HS-27A (cell line): ENCODE results near the gene LUZP2.
A peak's percentile ranks its signal among the peaks of the same experiment; 100 is the strongest.

Experiments
- DNase-seq: peaks from one replicate; pipeline ENCODE4 v3.0.0-alpha.2; 2012; ENCODE audit warnings: low read depth, missing footprints

Gene LUZP2

DNA sequence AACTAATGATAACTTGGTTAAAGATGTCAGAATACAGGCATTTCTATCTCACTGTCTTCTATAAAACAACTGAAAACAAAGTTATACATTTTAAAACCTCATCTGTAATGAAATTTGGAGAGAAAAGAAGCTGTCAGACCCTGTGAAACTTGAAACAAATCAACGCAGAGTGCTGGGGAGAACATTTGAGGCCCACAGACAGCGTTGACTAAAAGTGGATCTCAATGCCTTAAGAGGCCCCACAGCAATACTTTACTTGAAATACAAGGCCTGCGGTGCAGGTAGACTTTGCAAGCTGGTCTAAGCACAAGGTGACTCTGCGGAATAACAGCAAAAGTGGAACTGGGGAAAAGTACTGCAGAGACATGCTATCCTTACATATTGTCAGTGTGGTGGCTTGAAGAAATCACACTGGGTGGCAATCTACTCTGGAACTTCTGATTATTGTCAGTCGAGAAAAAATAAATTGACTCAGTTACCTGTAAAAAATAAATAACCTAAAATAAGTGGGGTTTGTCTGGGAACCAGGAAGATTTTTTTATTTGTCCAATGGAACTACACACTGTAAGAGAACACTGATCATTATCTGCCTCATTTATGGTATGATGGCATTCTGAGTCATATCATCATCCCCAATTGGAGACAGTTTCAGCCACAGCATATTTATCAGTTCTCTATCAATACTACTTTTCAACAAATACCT is 138.9 kb downstream of the LUZP2 start:
- DNase-seq = no peak

- no peak for DNase-seq
These were observed 139.4 kb downstream of the LUZP2 start for GRCh38 chr11:24636291-24636629.

DNA sequence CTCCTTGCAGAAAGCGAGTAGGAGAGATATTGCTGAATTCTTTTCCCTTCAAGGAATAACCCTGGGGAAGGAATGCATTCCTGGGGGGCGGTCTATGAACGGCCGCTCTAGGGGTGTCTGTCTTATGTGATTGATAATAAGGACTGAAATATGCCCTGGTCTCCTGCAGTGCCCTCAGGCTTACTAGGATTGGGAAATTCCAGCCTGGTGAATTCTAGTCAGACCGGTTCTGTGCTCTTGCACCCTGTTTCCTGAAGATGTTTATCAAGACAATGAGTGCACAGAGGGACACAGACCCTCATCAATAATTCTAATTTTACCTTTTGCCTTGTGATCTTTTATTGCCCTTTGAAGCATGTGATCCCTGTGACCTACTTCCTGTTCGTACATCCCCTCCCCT is 140.7 kb downstream of the LUZP2 start:
- no peak for DNase-seq

DNA sequence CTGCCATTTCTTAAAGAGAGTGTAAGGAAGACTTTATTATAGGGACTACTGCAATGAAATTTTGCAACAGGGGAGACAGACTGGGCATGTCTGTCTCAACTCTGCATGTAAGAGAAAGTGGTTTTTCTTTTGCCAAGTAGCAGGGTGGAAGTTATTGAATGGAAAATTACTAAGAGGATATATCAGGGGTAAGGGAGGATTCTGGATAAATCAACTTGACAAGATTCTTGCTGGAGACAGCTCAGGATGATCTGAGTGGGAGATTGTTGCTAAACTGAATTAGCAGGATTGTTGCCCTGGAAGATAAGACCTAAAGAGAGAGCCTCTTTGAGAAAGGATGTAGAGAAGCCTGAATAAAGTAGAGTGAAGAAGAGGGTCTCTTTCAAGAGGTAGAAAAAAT is 145.8 kb downstream of the LUZP2 start:
- DNase-seq = no peak

DNA sequence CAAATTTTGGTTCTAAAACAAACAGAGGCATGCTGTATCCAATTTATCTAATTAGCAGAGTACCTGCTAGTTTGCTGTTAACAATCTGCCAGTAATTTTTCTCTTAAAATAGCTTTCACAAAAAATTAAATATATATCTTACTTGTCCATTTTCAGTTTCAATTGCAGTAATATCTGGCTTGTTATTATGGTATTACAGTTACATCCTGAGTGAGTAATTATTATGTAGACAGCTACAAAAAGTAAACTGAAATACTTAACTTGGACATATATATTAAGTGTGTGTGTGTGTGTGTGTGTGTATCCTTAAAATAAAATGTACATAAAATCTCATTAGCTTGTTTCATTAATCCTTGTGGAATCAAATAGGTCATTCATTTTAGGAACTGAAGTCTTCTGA is 148.7 kb downstream of the LUZP2 start:
- no peak for DNase-seq

DNA sequence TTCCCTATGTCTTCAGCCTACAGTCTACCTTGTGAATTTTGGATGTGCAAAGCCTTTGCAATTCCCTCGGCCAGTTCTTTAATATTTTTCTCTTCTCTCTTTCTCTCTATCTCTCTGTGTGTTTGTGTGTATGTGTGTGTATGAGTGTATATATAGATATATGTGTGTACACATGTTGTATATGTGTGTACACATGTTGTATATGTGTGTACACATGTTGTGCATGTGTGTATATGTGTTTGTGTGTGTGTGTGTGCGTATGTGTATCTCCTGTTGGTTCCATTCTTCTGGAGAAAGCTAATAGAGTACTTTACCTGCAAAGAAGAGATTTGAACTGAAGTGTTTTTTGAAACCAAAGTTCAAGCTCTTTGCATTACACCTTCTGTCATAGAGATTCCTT is 155.0 kb downstream of the LUZP2 start:
- no peak for DNase-seq

GRCh38 chr11:24653901-24654300 is 157.0 kb downstream of the LUZP2 start:
- no peak for DNase-seq

- no peak for DNase-seq
These were observed 164.5 kb downstream of the LUZP2 start for GRCh38 chr11:24661331-24661730.

DNA sequence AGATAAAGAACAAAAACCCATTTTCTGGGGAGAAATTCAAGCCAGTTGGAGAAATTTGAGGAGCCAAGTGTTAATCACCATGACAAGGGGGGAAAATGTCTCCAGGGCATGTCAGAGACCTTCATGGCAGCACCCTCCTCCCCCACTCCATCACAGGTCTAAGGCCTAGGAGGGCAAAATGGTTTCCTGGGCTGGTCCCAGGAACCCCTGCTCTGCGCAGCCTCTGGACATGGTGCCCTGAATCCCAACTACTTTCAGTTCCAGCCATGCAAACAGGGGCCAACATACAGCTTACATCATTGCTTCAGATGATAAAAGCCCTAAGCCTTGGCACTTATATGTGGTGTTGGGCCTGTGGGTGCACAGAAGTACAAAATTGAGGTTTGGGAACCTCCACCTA is 167.5 kb downstream of the LUZP2 start:
- no peak for DNase-seq

GRCh38 chr11:24667353-24667968 is 170.6 kb downstream of the LUZP2 start:
- no peak for DNase-seq

DNA sequence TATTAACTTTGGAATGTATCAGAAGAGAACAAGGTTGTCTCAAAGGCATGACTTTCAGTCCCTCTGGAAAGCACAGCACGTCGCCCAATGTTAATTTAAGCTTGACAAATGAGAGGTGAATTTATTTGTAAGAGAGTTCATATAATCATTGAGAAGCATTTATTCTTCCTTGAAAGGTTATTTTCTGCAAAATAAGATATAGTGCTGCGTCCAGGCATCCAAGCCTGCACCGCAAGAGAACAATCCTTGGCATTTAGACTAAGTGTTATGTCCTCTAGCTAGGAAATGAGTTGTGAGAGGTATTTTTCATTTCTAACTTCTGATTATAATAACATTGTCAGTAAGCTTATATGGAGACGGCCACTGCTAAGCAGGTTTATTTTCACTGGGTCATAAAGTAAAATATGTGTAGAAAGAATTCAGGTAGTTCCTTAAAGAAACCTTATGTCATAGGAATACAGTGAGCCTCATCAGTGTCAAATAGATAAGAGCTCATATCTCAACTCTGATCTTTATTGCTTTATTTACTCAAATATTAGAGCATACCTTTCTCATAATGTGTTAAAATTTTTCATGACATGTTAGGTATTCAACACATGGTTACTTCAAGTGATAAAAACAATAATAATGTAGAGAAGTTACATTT is 182.0 kb downstream of the LUZP2 start:
- DNase-seq = no peak

DNA sequence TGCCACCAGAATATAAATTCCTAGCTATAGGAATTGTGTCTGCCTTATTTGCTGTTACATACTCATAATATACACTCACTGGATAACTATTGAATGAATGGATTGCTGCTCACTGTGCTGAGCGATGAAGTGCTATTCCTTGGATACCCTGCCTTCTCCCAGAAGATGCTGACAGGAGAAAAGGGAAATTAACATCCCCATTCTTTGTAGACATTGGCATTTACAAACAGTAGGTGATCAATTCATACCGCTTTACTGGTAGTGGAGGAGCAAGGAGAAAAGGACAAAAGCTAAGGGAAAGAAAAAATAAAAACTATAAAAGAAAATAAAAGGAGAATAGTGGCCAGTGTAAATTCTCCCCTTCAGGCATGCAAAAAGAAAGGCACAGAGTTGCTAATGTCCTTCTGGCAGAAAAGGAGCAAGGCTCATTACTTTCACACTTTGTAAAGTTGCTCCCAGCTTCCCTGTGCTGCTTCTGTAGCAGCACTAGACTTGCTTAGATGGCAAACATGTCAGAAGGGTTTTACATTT is 183.0 kb downstream of the LUZP2 start:
- DNase-seq = no peak

DNA sequence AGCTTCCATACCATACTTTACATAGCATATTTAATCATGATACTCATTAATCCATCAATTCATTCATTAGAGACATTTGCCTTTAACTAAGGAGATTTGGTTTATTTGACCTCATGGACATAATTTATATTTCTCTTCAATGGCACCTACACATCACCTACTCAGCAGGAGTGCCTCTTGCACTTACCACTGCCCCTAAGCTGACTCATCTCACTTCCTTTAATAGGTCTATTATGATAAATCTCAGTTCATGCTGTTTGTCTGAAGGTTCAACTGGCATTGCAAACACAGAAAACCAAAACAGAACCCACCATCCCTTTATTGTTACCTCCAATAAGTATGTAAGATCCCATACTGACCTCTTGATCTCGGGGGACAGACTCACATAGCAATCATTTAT is 186.7 kb downstream of the LUZP2 start:
- DNase-seq = no peak

GRCh38 chr11:24685821-24686220 is 189.0 kb downstream of the LUZP2 start:
- no peak for DNase-seq

DNA sequence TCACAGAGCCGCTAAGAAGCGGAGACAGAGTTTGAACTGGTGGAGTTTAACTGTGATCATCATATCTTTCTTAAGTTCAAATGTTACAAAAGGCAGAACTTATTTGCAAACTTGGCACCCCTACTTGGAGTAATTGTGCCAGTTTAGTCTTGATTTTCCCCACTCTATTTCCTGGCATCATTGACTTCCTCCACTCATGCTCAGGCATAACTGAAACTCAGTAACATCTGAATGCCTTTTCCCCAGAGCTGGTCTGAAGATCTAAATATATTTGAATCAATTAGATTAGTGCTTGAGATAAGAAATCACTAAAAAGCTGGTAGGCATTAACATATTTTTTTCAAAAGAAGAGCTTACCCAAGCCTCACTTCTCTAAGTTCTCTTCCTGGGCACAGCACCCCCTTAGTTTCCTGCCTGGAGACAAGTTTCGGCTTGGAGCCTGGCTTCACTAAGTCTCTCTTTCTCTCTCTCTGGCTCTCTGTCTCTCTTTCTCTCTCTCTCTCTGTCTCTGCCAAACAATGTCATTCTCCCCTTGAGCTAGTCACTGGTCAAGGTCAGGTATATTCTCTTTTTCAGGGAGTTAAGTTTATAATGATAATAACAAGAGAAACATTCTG is 190.8 kb downstream of the LUZP2 start:
- no peak for DNase-seq

DNA sequence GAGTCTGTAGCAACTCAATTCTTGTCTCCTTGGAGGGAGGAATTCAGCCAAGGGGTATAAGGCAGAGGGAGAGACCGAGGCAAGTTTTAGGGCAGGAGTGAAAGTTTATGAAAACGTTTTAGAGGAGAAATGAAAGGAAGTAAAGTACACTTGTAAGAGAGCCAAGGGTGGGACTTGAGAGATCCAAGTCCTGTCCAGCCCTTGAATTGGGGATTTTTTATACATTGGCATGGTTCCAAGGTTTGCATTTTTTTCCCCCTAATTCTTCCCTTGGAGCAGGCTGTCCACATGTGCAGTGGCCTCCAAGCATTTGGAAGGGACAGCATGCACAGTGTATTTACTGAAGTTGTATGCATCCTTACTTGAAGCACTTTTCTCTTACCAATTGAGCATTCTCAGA is 192.1 kb downstream of the LUZP2 start:
- no peak for DNase-seq

- DNase-seq = peak; percentile 73
These were observed 200.8 kb downstream of the LUZP2 start for GRCh38 chr11:24697522-24698111.

DNA sequence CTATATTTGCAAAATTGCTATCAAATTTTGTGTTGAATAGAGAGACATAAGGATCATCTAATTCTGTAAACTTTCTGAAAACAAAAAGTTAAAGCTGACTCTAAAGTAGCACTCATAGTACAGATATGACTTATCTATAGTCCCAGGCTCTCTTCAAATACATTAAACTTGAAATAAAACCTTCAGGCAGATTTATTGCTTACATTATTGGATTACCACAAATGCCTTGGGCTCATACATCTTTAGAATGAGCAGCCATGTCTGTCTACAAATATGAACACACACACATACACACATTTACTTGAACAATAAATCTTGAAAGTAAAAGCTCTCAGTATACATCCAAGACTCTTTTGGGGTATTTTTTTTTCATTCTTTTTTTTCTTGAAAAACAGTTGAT is 207.9 kb downstream of the LUZP2 start:
- no peak for DNase-seq

GRCh38 chr11:24705474-24705873 is 208.6 kb downstream of the LUZP2 start:
- no peak for DNase-seq

DNA sequence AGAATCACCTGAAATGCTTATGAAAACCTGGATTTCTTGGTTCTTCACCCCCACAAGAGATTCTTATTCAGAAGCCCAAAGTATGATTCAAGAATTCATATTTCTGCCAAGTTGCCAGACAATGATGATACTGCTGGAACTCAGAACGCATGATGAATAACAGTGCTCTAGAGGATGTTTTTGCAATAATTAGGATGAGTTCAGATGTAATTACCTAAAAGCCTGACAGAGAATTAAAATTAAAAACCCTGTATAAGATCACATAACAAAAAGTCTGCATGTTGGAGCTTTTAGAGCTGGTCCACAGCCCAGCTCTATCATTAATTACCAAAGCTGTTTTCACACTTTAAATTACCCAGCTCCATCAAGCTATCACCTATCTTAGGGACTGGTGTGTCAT is 211.8 kb downstream of the LUZP2 start:
- DNase-seq = no peak

DNA sequence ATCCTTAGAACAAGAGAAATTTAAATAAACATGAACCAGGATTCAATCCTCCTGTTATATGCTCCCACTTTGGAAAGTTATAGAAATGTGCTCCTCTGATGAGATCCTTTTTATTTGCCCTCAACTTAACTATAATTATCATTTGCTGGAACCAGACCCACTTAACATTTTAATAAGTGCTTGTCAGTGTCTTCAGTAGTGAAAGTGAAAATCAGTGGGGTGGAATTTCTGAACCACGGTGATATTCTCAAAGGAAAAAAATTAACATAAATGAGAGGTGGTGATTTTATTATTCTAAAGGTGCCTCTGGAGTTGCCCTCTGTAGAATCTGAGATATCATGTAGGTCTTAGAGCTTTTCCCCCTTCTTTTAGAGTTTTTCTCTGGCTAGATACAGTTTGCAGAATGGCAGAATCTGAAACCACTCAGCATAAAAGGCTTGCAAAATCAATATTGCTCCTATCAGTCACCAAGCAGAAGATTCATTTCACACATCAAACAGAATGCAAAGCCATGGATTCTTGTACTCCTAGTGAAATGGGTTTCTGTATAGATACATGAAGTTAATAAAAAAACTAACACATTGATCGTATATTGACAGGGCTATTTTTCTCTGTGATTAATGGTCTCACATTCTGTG is 213.2 kb downstream of the LUZP2 start:
- DNase-seq = no peak

DNA sequence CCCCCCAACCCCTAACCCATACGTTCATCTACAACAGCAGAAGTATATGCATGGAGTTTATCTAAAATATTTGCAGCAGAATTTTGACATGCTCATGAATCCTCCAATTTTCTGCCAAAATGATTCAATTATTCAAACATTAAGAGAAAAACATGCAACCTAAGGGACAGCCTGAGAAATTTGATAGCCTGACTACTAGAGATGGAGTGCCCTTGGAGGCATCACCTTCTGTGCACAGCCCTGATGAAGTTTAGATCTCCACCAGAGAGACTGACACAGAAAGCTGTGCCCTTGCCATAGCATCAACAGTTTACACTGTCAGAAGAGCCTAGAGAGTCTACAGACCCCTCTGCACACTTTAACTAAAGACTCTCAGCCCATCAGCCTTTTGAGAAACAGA is 217.7 kb downstream of the LUZP2 start:
- DNase-seq = no peak
